Nephron (organoid): ENCODE data around the gene MIXL1.
A peak's percentile ranks its signal among the peaks of the same experiment; 100 is the strongest.
"Not testable (repeated sequence)": the region's sequence is repeated elsewhere in the genome, so short reads cannot be mapped to it uniquely, and the experiment has no call there.

Experiments used
- H3K27ac Mint-ChIP-seq, 3 experiments: 2 replicates each; pipeline ENCODE4 v1.8.0; 2020; ENCODE audit warnings: mixed read lengths in 3 of 3, mild to moderate bottlenecking in 2 of 3, moderate library complexity in 1 of 3
- H3K27me3 Mint-ChIP-seq: 2 replicates; pipeline ENCODE4 v1.8.0; 2021; ENCODE audit warnings: low read depth, mild to moderate bottlenecking, moderate library complexity, mixed read lengths
- H3K36me3 Mint-ChIP-seq: 2 replicates; pipeline ENCODE4 v1.8.0; 2020; ENCODE audit warnings: low read depth, mixed read lengths
- H3K4me1 Mint-ChIP-seq: 2 replicates; pipeline ENCODE4 v1.8.0; 2020; ENCODE audit warnings: mixed read lengths
- H3K4me3 Mint-ChIP-seq, 3 experiments: 2 replicates each; pipeline ENCODE4 v1.8.0; 2020; ENCODE audit warnings: mild to moderate bottlenecking in 3 of 3, mixed read lengths in 3 of 3, moderate library complexity in 2 of 3
- H3K9me3 Mint-ChIP-seq: 2 replicates; pipeline ENCODE4 v1.8.0; 2020; ENCODE audit warnings: mixed read lengths
- TF ChIP-seq, protein P1 (sequence below), 3 experiments: fragments of 200-600 bp; sonication (generic); IDR thresholded peaks; one replicate each; pipeline ENCODE4 v1.5.0; 2021; ENCODE audit warnings: antibody characterized with exemption in 3 of 3; ENCODE audit not compliant: unreplicated experiment in 3 of 3

MIXL1 gene

GRCh38 chr1:226268421-226269124 lies 45.1 kb downstream of the MIXL1 start:
- Mint-ChIP-seq H3K9me3 (no peaks in the 10 kb centered on the region), H3K4me1 (peaks cover 25% of the 10 kb centered on the region)

DNA sequence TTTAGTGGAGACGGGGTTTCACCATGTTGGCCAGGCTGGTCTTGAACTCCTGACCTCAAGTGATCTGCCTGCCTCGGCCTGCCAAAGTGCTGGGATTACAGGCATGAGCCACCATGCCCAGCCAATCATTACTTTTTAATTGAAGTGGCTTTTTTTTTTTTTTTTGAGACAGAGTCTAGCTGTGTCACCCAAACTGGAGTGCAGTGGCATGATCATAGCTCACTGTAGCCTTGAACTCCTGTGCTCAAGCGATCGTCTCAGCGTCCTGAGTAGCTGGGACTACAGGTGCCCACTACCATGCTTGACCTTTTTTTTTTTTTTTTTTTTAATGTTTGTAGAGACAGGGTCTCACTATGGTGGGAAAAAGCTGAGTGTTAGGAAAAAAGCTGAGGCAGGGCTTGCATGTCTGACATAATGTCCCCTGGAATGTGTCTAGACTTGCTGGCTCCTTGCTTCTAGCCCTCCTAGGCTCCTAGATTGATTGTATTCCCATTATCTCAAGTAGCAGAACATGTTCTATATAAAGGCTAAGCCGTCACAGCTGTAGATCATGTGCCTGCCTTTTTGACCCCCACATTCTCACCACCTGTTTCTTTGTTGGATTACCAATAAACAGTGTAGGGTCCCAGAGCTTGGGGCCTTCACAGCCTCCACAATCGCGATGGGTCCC lies 48.9 kb downstream of the MIXL1 start:
- Mint-ChIP-seq H3K36me3 (peaks cover 31% of the 10 kb centered on the region), H3K4me3 (peak overlapping the region in 1 of 3 experiments; percentile 55), H3K4me1 (peaks cover 36% of the 10 kb centered on the region), H3K27ac (peak overlapping the region; percentile 92 to 97 (median 95))
- H3K27me3 Mint-ChIP-seq, H3K9me3 Mint-ChIP-seq: not testable (repeated sequence)

More at GRCh38 chr1:226268421-226269124, 45.1 kb downstream of the MIXL1 start:
- Mint-ChIP-seq H3K4me3 (no peak overlapping the region), H3K27me3 (no peaks in the 10 kb centered on the region), H3K36me3 (peaks cover 28% of the 10 kb centered on the region), H3K27ac (peak overlapping the region in 2 of 3 experiments; percentile 44 to 47)
- TF ChIP-seq, protein P1, sequence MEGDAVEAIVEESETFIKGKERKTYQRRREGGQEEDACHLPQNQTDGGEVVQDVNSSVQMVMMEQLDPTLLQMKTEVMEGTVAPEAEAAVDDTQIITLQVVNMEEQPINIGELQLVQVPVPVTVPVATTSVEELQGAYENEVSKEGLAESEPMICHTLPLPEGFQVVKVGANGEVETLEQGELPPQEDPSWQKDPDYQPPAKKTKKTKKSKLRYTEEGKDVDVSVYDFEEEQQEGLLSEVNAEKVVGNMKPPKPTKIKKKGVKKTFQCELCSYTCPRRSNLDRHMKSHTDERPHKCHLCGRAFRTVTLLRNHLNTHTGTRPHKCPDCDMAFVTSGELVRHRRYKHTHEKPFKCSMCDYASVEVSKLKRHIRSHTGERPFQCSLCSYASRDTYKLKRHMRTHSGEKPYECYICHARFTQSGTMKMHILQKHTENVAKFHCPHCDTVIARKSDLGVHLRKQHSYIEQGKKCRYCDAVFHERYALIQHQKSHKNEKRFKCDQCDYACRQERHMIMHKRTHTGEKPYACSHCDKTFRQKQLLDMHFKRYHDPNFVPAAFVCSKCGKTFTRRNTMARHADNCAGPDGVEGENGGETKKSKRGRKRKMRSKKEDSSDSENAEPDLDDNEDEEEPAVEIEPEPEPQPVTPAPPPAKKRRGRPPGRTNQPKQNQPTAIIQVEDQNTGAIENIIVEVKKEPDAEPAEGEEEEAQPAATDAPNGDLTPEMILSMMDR (IDR thresholded peaks at IDR 0.05; ENCODE audit: unreplicated experiment in 3 of 3): no peak

DNA sequence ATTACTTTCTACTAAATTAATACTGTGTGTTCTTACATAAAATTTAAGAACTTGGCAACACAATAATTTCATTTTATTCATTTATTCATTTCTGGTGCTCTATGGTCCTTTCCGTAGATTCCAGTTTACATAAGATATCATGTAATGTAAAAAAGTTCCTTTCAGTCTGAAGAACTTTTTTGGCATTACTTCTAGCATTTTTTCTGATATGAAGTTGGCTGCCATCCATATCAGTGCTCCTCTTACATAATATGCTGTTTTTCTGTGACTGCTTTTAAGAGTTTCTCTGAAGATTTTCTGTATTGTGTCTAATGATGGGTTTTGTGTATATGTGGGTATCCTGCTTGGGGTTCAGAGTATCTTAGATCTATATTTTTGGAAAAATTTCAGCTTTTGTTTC lies 50.7 kb downstream of the MIXL1 start:
- H3K4me3 Mint-ChIP-seq: no peak overlapping the region
- peaks cover 28% of the 10 kb centered on the region for H3K4me1 Mint-ChIP-seq
- H3K9me3 Mint-ChIP-seq: no peaks in the 10 kb centered on the region
- peak overlapping the region in 2 of 3 experiments; percentile 56 for H3K27ac Mint-ChIP-seq
- H3K36me3 Mint-ChIP-seq: peaks cover 32% of the 10 kb centered on the region
- TF ChIP-seq, protein P1 (IDR thresholded peaks at IDR 0.05; ENCODE audit: unreplicated experiment in 3 of 3): no peak
- no peaks in the 10 kb centered on the region for H3K27me3 Mint-ChIP-seq

DNA sequence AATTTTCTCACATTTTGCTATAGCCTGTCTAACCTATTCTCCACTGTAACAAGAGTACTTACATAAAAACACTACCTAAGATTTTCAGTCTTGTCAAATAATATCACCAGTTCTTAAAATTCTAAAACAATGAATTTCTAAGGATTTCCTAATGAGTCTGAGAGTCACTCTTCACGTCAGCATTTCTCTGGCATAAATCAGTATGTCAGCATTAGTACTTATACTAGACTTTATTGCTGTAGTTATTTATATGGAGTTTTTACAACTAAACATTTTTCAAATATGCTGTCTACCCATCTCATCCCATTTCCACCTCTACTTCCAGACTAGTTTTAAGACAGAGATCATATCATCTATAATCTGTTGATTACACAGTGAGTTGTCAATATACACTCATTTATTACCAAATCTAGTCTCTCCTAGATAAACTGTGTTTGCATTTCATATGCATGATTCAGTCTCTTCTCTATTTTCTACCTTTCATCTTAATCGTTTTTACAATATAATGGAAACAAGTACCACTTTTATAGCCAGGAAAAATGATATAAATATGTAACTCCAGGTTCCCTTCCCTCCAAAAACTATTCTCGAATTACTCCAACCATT lies 52.7 kb downstream of the MIXL1 start:
- TF ChIP-seq, protein P1 (IDR thresholded peaks at IDR 0.05; ENCODE audit: unreplicated experiment in 3 of 3): no peak
- peaks cover 36% of the 10 kb centered on the region for H3K36me3 Mint-ChIP-seq
- H3K9me3 Mint-ChIP-seq: no peaks in the 10 kb centered on the region
- no peak overlapping the region for H3K4me3 Mint-ChIP-seq
- H3K27ac Mint-ChIP-seq: peak overlapping the region in 1 of 3 experiments; percentile 12
- no peaks in the 10 kb centered on the region for H3K27me3 Mint-ChIP-seq
- H3K4me1 Mint-ChIP-seq: peaks cover 19% of the 10 kb centered on the region
